Duodenal mucosa (tissue), 2 donors: ENCODE results near the gene PLCB1.

ENCODE experiments used
- H3K27ac ChIP-seq: one replicate; pipeline ENCODE4 v1.7.0; 2013; ENCODE audit warnings: low read depth, low read length
- H3K27me3 ChIP-seq, 2 donors: one replicate each; pipeline ENCODE4 v1.7.0; 2013; ENCODE audit warnings: low read length in 2 of 2, control low read depth in 1 of 2; ENCODE audit not compliant: insufficient read depth in 2 of 2, control insufficient read depth in 1 of 2
- H3K36me3 ChIP-seq, 2 donors: one replicate each; pipeline ENCODE4 v1.7.0; 2013; ENCODE audit warnings: low read length in 2 of 2, control low read depth in 1 of 2; ENCODE audit not compliant: insufficient read depth in 2 of 2, control insufficient read depth in 1 of 2
- H3K4me1 ChIP-seq, 2 donors: one replicate each; pipeline ENCODE4 v1.7.0; 2013; ENCODE audit warnings: low read length in 2 of 2, control low read depth in 1 of 2; ENCODE audit not compliant: insufficient read depth in 2 of 2, control insufficient read depth in 1 of 2
- H3K4me3 ChIP-seq, 2 donors: one replicate each; pipeline ENCODE4 v1.7.0; 2013; ENCODE audit warnings: low read length in 2 of 2, low read depth in 1 of 2
- H3K9ac ChIP-seq, 2 donors: one replicate each; pipeline ENCODE4 v1.7.0; 2013; ENCODE audit warnings: low read length in 2 of 2, low read depth in 1 of 2
- H3K9me3 ChIP-seq, 2 donors: one replicate each; pipeline ENCODE4 v1.7.0; 2013; ENCODE audit warnings: low read length in 2 of 2, control low read depth in 1 of 2; ENCODE audit not compliant: control insufficient read depth in 1 of 2

Gene PLCB1

DNA sequence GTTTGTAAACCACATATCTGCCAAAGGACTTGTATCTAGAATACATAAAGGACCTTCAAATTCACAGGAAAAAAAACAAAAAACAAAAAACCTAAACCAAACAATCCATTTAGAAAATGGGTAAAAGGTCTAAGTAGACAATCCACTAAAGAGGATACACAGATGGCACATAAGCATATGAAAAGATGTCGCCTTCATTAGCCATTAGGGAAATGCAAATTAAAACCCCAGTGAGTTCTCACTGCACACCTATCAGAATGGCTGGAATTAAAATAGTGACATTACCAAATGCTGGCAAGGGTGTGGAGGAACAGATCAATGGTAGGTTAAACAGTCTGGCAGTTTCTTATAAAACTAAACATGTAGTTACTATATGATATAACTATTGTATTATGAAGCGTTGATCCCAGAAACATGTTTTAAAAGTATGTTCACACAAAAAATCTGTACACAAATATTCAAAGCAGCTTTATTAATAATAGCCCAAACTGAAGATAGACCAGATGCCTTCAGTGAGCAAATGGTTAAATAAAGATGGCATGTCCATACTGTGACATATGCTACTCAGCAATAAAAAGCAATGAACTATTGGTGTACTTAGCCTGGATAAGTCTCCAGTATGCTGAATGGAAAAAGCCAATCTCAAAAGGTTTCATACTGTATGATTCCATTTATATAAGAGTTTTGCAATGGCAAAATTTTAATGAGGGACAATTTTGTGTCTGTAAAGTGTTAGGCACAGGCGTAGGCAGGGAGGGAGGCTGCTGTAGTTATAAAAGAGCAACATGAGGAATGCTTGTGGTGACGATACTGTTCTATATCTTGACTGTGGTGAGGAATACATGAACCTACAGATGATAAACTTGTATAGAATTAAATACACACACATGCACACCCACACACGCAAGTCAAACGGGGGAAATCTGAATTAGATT is 43.9 kb downstream of the PLCB1 start:
- H3K4me3 ChIP-seq: no peak overlapping the region
- no peak overlapping the region for H3K27ac ChIP-seq
- H3K27me3 ChIP-seq: no peaks in the 10 kb centered on the region
- no peaks in the 10 kb centered on the region for H3K9me3 ChIP-seq
- no peaks in the 10 kb centered on the region for H3K4me1 ChIP-seq
- no peak overlapping the region for H3K9ac ChIP-seq
- H3K36me3 ChIP-seq: no peaks in the 10 kb centered on the region

DNA sequence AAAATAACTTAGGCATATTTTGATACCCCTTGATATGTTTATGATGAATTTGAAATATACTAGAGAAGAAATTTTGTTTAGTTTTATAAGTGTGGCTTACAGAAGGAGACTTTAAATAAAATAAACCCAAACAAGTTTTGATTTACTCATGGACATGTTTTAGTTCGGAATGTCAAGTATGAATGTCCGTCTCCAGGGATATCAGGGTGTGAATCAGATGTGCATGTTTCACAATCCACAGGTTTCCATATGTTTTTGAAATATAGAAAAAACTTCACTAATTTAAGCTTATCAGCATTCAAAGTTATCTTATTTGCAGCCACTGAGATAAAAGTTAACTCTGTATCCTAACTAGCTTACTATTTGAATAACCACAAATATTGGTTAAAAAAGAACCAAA is 51.5 kb downstream of the PLCB1 start:
- no peaks in the 10 kb centered on the region for H3K36me3 ChIP-seq

DNA sequence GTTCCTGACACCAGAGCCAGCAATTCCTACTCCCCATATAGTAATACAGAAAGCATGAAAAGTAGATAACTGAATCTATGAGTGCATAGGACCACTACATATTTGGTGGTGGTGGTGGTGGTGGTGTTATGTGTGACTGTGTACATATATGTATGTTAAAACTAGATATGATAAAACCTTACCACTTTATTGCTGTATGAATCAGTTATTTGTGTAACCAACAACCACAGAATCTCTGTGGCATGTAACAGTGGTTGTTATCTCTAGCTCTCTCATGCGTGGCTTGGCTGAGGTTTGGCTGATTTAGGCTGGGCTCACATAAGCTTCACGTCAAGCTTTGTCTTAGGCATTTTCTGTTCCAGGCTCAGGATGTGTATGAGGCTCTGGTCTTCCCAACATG is 55.7 kb downstream of the PLCB1 start:
- no peak overlapping the region for H3K27ac ChIP-seq
- no peaks in the 10 kb centered on the region for H3K9me3 ChIP-seq
- no peaks in the 10 kb centered on the region for H3K27me3 ChIP-seq
- H3K36me3 ChIP-seq: no peaks in the 10 kb centered on the region
- no peaks in the 10 kb centered on the region for H3K4me1 ChIP-seq
- no peak overlapping the region for H3K9ac ChIP-seq
- no peak overlapping the region for H3K4me3 ChIP-seq

More for the DNA sequence above, 51.5 kb downstream of the PLCB1 start:
- Histone ChIP-seq H3K4me1 (no peaks in the 10 kb centered on the region), H3K4me3 (no peak overlapping the region), H3K9me3 (no peaks in the 10 kb centered on the region), H3K9ac (no peak overlapping the region), H3K27ac (no peak overlapping the region), H3K27me3 (no peaks in the 10 kb centered on the region)

DNA sequence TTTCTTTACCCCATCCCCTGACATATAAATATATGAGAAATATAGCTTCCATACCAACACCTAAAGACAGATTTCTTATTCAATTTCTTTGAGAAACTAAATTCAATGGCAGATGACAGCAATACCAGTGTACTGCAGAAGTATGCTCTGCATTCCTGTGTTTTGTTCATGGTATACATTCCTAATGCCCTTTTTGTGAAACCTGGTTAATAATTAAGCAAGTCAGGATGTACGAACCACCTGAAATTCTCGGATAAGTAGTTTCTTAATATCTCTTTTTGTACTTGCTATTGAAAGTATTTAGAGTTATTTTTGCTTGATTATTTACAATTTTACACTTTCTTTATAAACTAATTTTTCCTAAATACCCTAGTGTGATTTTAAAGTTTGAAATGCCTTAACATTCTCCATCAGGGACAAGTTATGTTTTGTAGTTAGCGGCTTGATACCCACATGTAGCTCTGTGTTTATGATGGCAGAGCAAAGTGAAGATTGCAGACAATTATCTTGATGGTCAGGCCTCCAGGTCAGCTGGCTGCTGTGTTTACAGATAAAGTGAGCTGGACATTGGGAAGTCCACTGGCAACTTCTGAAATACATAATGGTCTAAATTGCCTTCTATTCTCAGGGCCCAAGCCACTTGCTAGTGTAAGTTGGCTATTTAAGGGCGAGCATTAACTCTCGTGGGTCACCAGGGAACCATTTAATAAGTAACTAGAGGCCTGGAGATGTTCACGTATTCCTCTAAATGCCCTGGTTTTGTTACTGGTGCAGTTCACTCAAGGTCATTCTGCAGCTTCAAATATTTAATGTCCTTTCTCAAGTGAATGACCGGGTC is 58.2 kb downstream of the PLCB1 start:
- Histone ChIP-seq H3K4me3 (no peak overlapping the region), H3K27me3 (no peaks in the 10 kb centered on the region), H3K27ac (no peak overlapping the region), H3K9me3 (peaks cover 0 to 13% of the 10 kb centered on the region in 2 donors), H3K9ac (no peak overlapping the region), H3K4me1 (no peaks in the 10 kb centered on the region), H3K36me3 (no peaks in the 10 kb centered on the region)

DNA sequence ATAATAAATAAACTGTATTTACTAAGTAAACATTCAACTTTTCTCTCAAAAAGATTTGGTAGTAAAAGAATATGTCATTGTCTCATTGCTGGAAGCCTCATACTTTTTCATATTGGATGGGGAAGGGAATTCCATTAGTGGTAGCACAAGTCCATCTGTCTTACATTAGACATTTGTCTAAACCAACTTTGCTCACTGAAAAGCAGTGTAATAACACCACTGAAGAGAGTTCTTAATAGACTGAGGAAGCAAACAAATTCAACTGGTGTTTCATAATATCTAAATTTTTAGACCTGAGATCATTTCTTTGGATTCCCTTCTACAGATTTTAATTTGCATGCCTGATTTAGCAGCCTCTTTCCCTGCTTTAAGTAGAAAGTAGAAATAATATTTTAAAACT is 62.7 kb downstream of the PLCB1 start:
- no peak overlapping the region for H3K9ac ChIP-seq
- H3K4me3 ChIP-seq: no peak overlapping the region
- no peak overlapping the region for H3K27ac ChIP-seq
- no peaks in the 10 kb centered on the region for H3K36me3 ChIP-seq
- H3K4me1 ChIP-seq: no peaks in the 10 kb centered on the region
- H3K27me3 ChIP-seq: no peaks in the 10 kb centered on the region
- peaks cover 0 to 13% of the 10 kb centered on the region in 2 donors for H3K9me3 ChIP-seq

DNA sequence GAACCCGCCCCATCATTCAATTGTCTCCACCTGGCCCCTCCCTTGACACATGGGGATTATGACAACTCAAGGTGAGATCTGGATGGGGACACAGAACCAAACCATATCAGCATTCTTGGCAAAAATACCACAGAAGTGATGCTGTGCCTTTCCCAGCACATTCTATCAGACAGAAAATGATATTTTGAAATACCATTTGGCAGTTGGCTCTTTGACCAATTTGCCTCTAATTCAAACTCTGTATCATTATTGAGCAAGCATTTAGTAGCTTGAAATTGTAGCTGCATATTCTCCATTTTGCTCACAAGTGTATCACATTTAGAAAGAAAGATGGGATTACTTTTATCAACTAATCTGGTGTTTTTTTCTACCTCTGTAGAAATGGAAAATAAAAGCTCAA is 64.0 kb downstream of the PLCB1 start:
- Histone ChIP-seq H3K4me1 (no peaks in the 10 kb centered on the region), H3K4me3 (no peak overlapping the region), H3K9ac (no peak overlapping the region), H3K27ac (no peak overlapping the region), H3K27me3 (no peaks in the 10 kb centered on the region), H3K36me3 (no peaks in the 10 kb centered on the region), H3K9me3 (peaks cover 0 to 13% of the 10 kb centered on the region in 2 donors)

DNA sequence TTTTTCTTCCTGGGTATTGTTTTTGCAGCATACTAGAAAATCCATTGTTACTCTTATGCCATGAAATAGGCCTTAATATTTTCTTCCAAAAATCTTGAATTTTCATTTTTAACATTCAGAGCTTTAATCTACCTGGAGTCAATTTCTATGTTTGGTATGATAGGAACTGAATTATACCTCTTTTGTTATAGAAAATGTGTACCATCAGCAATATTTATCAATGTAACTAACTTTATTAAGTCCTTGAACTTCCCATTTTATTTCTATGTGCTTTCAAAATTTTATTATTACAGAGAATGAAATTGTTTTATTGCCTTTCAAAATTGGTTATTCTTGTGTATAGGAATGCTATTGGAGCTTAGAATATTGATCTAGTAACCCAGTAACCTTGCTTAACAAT is 68.2 kb downstream of the PLCB1 start:
- Histone ChIP-seq H3K36me3 (no peaks in the 10 kb centered on the region), H3K9ac (no peak overlapping the region), H3K4me3 (no peak overlapping the region), H3K27me3 (no peaks in the 10 kb centered on the region), H3K4me1 (no peaks in the 10 kb centered on the region), H3K27ac (no peak overlapping the region), H3K9me3 (no peaks in the 10 kb centered on the region)

DNA sequence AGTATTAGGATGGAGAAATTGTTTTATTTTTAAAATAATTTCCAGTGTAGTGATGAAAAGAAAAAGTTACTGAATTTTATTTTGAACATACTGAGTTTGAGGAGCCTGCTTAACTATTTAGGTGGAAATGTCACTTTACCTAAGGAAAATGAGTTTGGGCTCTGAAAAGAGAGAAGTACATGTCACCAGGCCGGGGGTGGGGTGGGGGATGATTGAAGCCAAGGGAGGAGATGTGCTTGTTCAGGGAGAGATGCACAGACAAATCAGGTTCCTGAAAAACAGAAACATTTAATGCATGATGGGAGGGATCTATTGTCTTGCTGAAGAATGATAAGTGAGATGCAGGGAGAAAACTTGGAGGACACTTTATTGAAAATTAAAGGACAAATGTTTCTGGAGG is 71.3 kb downstream of the PLCB1 start:
- no peak overlapping the region for H3K9ac ChIP-seq

DNA sequence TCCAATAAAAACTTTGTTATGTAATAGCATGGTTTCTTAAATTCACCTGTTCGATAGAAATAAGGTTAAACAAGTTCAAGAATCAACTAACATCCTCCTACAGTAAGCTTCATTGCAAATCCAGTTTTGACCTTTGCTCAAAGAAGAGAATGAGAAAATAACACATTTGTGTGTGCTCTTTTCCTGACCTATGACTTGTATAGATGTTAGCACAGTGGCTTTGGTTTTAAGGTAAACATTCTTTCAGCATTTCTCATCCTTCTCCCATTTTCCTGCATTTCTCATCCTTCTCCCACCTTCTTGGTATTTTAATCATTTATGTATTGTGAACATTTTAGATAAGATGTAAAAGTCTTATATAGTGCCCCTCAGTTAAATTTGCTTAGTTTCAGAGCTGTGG is 73.9 kb downstream of the PLCB1 start:
- Histone ChIP-seq H3K4me3 (no peak overlapping the region), H3K27me3 (no peaks in the 10 kb centered on the region), H3K4me1 (no peaks in the 10 kb centered on the region), H3K9ac (no peak overlapping the region), H3K27ac (no peak overlapping the region), H3K9me3 (no peaks in the 10 kb centered on the region), H3K36me3 (no peaks in the 10 kb centered on the region)

More for the DNA sequence above, 71.3 kb downstream of the PLCB1 start:
- H3K36me3 ChIP-seq: no peaks in the 10 kb centered on the region
- H3K27me3 ChIP-seq: no peaks in the 10 kb centered on the region
- H3K4me1 ChIP-seq: no peaks in the 10 kb centered on the region
- H3K9me3 ChIP-seq: no peaks in the 10 kb centered on the region
- H3K4me3 ChIP-seq: no peak overlapping the region
- no peak overlapping the region for H3K27ac ChIP-seq

DNA sequence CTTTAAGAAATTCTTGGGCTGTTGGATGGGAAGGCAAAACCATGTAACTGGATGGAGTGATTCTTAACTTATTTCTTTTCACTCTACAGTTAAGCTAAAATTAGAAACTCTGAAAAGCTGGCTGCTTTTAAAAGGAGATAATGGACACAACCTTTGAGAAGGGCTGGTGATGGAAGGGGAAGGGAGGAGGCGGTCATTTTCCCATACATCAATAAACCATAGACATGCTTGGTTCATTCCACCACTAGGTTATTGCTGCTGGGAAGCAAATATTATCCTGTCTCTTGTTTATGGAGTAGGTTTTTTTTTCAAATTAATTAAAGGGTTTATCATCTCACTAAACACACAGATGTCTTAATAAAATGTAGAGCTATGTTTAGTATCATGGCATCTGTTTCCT is 76.2 kb downstream of the PLCB1 start:
- Histone ChIP-seq H3K4me3 (no peak overlapping the region), H3K36me3 (no peaks in the 10 kb centered on the region), H3K27ac (no peak overlapping the region), H3K27me3 (no peaks in the 10 kb centered on the region), H3K9ac (no peak overlapping the region), H3K4me1 (no peaks in the 10 kb centered on the region), H3K9me3 (no peaks in the 10 kb centered on the region)
